ENCODE measurements around the gene KIAA1143.

The KIAA1143 gene

GRCh38 chr3:44761424-44762169, at the start of gene KIAA1143, which contains the start of gene KIF15:
TSS of gene KIAA1143 (minus strand) at chr3:44761619. CDS start at chr3:44761602, 17 bp downstream.
TSS of gene KIF15 (plus strand) at chr3:44761794. CDS start at chr3:44761866, 72 bp downstream.
- DNase-seq: peak; percentile 32 to 97 (median 89)

GRCh38 chr3:44805960-44806359, 44.5 kb upstream of the KIAA1143 start:
- DNase-seq: no peak

- no peak for DNase-seq
These were observed 41.9 kb upstream of the KIAA1143 start for GRCh38 chr3:44803298-44803697.

- DNase-seq: no peak
These were observed 40.6 kb upstream of the KIAA1143 start for GRCh38 chr3:44802011-44802410.

GRCh38 chr3:44795197-44795596, 33.8 kb upstream of the KIAA1143 start:
- DNase-seq: no peak

GRCh38 chr3:44782891-44783290, 21.5 kb upstream of the KIAA1143 start:
- DNase-seq: no peak

GRCh38 chr3:44772099-44772442, 10.7 kb upstream of the KIAA1143 start:
- no peak for DNase-seq

DNA sequence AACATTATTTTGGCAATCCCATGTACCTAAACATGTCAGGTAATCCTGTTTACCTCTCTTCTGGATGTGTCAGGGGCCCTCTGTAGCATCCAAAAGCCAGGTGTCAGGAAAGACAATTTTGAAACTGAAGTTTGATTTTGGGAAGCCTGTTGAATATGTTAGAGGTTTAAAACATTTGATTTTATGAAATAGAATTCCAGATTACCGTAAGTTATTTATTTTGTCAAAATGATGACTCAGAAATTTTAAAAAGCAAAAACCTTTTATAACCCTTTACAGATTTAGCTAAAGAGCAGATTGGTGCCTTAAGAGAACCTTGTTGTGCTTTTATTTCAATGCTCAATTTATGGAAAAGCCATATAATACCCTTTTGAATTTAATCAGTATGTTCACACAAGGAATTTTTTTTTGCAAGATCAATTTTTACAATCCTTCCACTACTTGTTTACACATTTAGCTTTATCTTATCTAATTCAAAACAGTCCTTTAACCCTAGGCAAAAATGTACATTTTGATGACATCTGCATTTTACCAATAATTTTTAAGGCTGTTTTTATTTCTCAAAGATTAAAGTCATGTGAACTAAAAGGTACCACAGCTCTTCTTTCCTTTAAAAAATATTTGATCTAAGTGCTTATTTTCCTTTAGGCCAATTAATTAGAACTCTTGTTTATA, 10.1 kb upstream of the KIAA1143 start:
- DNase-seq: no peak

DNA sequence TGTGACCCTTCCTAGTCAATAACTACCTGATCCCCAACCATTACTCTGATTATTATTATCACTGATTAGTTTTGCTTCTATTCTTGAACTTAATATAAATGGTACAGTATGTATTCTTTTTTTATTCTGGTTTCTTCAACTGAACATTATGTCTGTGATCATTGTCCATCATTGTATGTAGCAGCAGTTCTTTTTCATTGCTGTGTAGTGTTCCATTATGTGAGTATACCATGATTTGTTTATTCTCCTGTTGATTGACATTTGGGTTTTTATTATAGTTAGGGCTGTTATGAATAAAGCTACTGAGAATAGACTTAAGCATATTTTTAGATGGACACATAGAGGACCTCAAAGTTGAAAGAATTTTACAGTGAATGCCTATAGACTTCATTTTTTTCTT, 2.8 kb upstream of the KIAA1143 start:
- DNase-seq: no peak

DNA sequence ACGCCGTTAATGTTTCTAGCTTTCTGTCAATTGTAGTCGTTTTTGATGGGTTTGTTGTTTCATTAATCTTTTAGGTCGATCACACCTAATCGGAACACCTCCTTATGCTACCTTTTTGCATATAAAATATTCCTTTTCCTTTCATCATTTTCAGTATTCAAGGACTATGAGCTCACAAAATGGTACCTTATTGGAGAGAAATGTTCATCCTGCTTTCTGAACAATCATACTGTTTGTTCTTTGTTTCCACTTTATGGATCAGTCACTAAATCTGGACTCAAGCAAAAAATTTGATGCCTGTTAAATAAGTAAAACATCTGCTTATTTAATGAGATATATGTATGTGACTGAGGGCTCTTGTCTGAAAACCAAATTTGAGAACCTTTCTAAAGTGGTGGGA, 1.3 kb upstream of the KIAA1143 start:
- no peak for DNase-seq

GRCh38 chr3:44762170-44762677, 805 bp upstream of the KIAA1143 start:
- DNase-seq: no peak

DNA sequence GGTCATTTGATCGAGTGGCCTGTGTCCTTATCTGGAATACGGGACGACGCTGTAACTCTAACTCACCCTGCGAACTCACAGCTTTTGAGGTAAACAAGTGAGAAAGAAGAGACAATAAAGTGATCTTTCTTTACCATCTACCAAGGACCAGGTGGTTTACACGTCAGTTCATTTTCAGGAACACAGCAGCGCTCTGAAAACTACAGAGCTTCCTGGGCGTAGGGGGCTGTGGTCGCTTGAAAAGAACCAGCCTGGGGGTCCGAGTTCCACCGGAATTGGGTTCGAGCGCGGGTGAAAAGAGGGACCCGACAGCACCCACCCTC, 357 bp downstream of the KIAA1143 start:
- no peak for DNase-seq

DNA sequence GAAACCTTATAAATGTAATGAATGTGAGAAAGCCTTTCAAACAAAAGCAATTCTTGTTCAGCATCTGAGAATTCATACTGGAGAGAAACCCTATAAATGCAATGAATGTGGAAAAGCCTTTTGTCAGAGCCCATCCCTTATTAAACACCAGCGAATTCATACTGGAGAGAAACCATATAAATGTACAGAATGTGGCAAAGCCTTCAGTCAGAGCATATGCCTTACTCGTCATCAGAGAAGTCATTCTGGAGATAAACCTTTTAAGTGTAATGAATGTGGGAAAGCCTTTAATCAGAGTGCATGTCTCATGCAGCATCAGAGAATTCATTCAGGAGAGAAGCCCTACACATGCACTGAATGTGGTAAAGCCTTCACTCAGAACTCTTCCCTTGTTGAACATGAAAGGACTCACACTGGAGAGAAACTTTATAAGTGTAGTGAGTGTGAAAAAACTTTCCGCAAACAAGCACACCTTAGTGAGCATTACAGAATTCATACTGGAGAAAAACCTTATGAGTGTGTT, 26.7 kb downstream of the KIAA1143 start:
- no peak for DNase-seq

GRCh38 chr3:44729384-44729910, 32.0 kb downstream of the KIAA1143 start, which contains the start of gene ZNF501:
TSS of gene ZNF501 (plus strand) at chr3:44729635. CDS start at chr3:44734422, 4,787 bp downstream.
- DNase-seq: peak; percentile 3 to 93 (median 78)

DNA sequence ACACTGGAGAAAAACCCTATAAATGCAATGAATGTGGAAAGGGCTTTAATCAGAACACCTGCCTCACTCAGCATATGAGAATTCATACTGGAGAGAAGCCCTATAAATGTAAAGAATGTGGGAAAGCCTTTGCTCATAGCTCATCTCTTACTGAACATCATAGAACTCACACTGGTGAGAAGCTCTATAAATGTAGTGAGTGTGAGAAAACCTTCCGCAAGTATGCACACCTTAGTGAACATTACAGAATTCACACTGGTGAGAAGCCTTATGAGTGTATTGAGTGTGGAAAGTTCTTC, 39.4 kb downstream of the KIAA1143 start:
- no peak for DNase-seq

DNA sequence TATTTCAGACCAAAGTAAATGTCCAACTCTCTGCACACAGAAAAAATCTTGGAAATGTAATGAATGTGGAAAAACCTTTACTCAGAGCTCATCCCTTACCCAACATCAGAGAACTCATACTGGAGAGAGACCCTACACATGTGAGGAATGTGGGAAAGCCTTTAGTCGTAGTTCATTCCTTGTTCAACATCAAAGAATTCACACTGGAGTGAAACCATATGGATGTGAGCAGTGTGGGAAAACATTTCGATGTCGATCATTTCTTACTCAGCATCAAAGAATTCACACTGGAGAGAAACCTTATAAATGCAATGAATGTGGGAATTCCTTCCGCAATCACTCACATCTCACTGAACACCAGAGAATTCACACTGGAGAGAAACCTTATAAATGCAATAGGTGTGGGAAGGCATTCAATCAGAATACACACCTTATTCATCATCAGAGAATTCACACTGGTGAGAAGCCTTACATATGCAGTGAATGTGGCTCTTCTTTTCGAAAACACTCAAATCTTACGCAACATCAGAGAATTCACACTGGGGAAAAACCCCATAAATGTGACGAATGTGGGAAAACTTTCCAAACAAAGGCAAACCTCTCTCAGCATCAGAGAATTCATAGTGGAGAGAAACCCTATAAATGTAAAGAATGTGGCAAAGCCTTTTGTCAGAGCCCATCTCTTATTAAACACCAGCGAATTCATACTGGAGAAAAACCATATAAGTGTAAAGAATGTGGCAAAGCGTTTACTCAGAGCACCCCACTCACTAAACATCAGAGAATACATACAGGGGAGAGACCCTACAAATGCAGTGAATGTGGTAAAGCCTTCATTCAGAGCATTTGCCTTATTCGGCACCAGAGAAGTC, 40.0 kb downstream of the KIAA1143 start:
- DNase-seq: no peak

DNA sequence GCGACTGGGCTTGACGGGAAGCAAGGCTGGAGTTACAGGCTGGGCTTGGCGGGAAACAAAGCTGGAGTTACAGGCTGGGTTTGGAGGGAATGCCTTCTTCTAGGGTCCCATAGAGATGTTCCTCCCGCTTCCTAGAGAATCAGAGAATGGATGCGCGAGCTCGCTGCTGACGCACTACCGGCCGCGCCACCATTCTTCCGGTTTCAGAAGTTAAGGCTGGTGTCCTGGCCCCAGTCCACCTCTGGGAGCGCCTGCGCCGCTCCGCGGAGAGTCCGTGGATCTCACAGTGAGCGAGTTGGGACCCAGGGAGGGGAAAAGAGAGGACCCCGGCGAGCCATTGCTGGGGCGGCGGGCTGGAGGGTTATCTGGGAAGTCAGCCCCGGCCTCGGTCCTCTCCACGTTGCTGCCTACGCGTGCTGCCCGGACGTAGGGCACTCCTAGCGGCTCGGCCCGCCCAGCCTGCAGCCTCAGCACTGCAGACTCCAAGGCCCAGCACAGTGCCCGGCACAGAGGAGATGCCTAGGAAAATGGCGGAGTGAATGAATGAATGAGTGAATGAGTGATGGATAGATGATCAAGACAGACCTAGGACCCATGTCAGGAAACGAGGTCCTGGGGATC, 48.9 kb downstream of the KIAA1143 start, which contains the start of gene ZNF502:
ZNF502 (plus strand) TSS at position 206 of the 621 bp plus-strand sequence. CDS start 7,602 bp downstream, outside the sequence.
- DNase-seq: peak; percentile 9 to 95 (median 80)
